SKM-1 treated with dmso at 0.1 percent for 144 hours (cell line): ENCODE results near the gene OSBPL2.

Source experiments
- DNase-seq: peaks from one replicate; lab custom pipeline; 2025; ENCODE audit not compliant: unreplicated experiment; lab: John Stamatoyannopoulos, UW

Gene OSBPL2

GRCh38 chr20:62248890-62249560, 10.7 kb downstream of the OSBPL2 start:
- DNase-seq: no peak

DNA sequence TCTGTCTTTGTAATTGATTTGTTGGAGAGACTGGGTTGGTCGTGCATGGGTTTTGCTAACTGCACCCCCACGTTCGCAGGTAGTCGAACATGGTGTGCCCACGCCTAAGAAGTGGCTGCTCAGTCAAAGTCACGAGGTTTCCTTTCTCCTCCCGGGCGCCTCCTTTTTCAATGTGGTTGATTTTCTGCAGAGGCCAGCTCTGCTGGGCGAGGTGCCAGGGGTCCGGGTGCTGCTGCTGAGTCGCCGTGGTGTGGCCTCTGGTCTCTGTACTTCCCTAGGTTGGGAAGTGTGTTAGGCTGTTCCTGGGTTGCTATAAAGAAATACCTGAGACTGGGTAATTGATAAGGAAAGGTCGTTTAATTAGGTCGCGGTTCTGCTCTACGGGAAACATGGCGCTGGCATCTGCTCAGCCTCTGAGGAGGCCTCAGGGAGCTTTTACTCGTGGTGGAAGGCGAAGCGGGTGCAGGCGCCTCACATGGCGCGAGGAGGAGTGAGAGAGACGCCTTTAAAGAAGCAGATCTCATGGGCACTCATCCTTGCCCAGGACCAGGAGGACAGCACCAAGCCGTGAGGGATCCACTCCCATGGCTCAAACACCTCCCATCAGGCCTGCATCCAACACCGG, 14.1 kb downstream of the OSBPL2 start:
- no peak for DNase-seq

DNA sequence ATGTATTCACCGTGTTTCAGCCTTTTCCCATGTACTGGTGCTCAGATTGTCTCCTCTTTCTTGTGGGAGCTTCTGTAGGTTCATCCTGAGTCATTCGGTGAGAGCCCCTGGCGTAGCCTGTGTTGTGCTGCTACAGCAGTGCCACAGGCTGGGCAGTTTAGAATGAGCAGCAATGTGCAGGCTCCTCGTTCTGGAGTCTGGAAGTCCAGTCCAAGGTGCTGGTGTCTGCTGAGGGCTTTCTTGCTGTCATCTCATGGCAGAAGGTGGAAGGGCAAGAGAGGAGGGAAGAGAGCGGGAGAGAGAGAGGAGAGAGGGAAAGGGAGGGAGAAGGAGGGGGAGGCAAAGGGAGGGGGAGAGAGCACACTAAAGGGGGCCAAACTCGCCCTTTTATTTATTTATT, 15.1 kb downstream of the OSBPL2 start:
- no peak for DNase-seq

DNA sequence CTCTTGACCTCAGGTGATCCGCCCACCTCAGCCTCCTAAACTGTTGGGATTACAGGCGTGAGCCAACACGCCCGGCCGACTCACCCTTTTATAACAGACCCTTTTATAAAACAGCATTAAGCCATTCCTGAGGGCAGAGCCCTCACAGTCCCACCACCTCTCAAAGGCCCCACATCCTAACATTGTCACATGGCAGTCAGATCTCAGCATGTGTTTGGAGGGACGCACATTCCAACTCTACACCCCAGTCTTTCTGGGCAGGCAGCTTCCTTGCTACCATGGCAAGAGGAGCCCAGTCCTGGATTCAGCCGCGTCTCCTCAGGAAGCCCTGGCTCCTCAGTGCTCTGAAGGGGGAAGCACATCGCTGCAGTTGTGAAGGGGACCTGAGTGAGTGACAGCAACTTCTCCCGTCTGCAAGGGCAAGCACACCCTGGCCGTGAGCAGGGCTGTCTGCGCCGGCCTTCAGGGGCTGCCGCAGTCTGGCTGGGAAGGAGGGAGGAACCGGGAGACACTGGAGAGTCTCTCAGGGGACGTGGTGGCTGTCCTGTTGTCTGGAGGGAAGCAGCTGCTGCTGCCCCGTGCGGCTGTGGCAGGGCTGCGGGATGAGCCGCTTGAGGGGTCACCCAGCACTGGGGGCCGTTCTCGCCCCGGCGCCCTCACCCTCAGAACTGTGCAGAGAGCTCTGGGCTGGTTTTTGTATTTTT, 15.9 kb downstream of the OSBPL2 start:
- DNase-seq: no peak

DNA sequence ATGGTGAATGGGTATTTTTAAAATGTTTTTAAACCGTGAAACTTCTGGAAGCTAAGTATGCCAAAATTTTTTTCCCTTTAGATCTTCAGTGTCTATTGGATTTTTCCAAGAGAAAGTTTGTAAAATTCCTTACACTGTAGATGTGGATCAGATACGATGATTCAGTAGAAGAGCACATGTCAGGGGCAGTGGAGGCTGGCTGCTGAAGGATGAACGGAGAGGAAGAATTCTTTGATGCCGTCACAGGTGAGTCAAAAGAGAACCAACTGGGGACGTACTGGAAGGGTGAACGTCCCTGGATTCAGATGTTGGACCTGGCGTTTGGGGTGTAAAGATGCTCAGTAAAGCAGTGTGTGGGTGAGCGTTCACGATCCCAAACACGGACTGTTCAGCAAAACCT, 17.7 kb downstream of the OSBPL2 start:
- no peak for DNase-seq

DNA sequence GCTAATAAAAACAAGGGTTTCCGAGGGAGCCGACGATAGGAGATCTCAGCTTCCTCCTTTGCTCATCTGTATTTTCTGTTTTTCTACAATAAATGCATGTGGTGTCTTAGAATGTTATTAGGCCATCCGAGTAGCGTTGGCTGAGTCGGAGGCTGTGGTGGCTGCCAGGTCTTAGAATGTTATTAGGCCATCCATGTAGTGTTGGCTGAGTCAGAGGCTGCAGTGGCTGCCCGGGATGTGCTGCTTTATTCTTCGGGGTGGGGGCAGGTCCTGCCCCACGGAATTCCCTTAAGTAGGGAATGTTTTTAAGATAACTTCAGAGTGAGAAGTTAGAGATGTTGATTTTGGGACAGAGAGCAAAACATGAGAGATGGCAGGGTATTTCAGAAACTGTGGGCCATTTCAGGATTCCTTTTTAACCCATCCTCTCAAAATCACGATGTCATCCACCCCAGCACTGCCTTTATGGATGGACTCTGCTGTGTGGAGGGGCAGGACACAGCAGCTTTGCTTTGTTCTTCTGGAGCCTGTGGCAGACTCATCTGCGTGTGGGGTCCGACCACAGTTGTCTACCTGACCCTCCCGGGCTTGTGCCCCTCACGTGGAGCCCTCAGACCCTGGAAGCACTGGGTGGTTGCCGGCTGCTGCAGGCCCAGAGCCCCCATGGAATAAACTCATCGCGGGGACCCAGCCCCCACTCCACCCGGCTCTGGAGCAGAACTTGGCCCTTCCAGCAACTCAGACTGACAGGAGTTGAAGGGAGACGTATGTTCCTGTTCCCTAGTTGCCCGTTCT, 20.4 kb downstream of the OSBPL2 start:
- DNase-seq: no peak

- DNase-seq: no peak
Measured at GRCh38 chr20:62259294-62259565, 20.9 kb downstream of the OSBPL2 start.

GRCh38 chr20:62262064-62262463, 23.7 kb downstream of the OSBPL2 start:
- DNase-seq: no peak

- no peak for DNase-seq
Measured at GRCh38 chr20:62263396-62263795, 25.1 kb downstream of the OSBPL2 start.

DNA sequence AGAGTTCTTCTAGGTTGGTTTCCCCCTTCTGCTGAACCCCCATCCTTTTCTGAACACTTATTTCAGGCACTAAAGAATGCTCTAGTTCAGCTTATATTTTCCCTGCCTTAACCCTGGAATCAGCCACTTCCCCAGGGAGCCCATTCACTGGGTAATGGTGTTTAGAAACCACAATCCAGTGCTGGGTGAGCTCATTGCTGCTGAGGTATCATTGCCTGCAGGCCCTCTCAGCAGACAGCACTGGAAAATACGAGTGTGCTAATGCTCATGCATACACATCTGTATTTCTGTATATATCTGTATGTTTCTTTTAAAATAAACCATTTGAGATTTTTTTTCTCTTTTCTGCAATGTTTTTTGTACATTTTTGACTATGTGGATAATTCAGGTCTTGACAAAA, 27.0 kb downstream of the OSBPL2 start:
- DNase-seq: no peak

DNA sequence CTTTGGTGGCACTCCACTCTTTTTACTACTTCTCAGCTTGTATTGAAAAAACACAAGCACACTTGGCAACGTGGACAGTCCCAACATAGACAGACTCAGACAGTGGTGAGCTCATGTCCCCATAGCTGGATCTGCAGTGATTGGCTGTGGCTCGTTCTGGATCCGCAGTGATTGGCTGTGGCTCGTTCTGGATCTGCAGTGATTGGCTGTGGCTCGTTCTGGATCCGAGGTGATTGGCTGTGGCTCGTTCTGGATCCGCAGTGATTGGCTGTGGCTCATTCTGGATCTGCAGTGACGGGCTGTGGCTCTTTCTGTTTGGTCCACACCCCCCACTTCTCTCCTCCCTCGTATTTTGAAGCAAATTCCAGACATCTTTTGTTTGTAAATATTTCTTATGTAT, 28.0 kb downstream of the OSBPL2 start:
- DNase-seq: no peak

DNA sequence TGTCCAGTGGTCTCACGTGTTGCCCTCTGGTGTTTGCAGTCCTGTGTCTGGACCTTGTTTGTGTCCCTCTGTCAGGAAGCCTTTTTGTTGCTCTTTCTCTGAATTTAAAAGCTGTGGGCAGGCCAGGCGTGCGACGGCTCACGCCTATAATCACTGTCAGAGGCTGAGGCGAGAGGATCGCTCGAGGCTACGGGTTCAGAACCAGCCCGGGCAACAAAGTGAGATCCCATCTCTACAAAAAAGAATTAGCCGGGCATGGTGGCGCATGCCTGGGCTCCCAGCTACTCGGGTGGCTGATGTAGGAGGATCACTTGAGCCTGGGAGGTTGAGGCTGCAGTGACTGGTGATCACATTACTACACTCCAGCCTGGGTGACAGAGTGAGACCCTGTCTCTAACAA, 28.5 kb downstream of the OSBPL2 start:
- no peak for DNase-seq

- DNase-seq: no peak
Measured at GRCh38 chr20:62267543-62267942, 29.2 kb downstream of the OSBPL2 start.

DNA sequence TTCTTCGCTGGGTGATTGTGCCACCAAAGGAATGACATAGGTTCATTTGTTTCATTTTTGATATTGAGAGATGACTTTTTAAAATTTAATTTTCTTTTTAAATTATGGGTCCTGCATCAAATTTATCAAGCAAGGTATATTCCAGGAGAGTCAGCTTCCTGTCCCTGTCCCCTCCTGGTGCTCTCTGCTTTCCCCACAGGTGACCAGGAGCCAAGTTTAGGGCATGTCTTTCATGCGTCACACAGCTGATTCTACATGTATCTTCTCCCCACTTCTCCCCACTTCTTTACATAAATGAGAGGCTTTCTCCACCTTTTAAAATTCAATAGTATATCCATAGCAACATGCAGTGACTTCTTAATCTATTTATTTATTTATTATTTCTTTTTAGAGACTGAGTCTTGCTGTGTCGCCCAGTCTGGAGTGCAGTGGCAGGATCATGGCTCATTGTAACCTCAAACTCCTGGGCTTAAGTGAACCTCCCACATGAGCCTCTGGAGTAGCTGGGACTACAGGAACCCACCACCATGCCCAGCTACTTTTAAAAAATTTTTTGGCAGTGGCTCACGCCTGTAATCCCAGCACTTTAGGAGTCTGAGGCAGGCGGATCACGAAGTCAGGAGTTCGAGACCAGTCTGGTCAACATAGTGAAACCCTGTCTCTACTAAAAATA, 30.0 kb downstream of the OSBPL2 start:
- DNase-seq: no peak

- DNase-seq: no peak
Measured at GRCh38 chr20:62269378-62269777, 31.1 kb downstream of the OSBPL2 start.

DNA sequence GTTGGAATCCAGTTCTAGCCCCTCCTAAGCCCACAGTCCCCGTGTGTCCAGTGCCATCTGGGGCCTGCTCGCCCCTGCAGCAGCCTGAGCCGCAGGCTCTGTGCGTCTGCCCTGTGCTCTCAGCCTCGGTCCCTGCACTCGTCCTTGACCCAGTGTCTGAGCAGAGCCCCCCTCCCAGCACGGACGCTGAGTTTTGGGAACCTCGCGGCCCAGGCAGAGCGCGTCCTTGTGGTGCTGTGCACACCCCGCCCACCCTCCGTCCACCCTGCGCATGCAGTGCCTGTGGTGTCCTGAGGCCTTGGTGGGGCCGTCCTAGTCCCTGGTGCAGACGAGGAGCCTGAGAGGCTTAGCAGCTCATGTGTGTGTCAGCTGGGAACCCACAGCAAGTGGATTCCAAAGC, 31.6 kb downstream of the OSBPL2 start:
- no peak for DNase-seq

DNA sequence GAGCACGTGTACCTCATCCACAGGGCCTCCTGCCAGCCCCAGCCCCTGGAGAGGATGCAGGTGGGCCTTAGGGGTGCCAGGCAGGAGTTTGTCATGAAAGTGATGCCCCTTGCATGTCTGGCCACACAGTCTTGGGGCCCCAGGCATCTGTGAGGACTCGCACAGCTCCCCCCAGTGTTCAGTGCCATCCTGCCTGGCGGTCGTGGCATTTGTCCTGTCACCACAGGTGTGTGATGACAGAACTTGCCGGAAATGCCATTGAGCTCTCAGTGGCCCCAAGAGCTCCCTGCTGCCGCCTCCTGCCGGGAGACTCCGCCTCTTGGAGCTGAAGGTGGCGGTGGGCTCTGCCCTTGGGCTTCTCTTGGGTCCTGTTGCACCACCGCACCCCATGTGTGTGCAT, 33.9 kb downstream of the OSBPL2 start:
- DNase-seq: no peak

GRCh38 chr20:62273416-62273815, 35.1 kb downstream of the OSBPL2 start:
- DNase-seq: no peak

DNA sequence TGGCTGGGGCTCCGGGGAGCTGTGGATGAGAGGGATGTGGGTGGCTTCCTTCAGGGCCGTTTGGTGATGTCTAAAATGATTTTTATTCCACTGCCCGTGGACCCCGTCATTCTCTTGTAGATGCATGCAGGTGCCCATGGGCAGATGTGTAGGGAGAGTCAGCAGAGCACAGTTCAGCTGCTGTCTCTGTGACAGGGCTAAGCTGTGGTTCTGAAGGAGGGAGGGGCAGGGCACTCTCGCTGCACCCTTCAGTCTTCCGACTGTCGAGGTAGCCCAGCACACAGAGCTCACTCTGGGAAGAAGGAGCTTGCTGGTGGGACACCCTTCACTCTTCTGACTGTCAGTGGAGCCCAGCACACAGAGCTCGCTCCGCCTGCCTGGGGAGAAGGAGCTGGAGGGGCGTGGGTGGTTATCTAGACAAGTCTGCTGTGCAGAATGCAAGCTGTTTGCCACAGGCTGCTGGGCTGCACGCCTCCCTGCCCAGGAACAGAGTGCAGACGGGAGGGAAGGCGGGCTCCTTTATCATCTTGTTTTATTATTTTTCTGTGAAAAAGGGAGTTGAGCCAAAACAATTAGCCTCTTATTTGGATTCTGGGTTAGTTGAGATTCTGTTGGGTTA, 36.1 kb downstream of the OSBPL2 start:
- DNase-seq: no peak

- no peak for DNase-seq
Measured at GRCh38 chr20:62275219-62275618, 36.9 kb downstream of the OSBPL2 start.

- no peak for DNase-seq
Measured at GRCh38 chr20:62276439-62276838, 38.1 kb downstream of the OSBPL2 start.
